ENCODE results near the gene CCDC51.
"Not testable (repeated sequence)": the region's sequence is repeated elsewhere in the genome, so short reads cannot be mapped to it uniquely, and the experiment has no call there.

Gene CCDC51, protein sequence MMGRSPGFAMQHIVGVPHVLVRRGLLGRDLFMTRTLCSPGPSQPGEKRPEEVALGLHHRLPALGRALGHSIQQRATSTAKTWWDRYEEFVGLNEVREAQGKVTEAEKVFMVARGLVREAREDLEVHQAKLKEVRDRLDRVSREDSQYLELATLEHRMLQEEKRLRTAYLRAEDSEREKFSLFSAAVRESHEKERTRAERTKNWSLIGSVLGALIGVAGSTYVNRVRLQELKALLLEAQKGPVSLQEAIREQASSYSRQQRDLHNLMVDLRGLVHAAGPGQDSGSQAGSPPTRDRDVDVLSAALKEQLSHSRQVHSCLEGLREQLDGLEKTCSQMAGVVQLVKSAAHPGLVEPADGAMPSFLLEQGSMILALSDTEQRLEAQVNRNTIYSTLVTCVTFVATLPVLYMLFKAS

DNA sequence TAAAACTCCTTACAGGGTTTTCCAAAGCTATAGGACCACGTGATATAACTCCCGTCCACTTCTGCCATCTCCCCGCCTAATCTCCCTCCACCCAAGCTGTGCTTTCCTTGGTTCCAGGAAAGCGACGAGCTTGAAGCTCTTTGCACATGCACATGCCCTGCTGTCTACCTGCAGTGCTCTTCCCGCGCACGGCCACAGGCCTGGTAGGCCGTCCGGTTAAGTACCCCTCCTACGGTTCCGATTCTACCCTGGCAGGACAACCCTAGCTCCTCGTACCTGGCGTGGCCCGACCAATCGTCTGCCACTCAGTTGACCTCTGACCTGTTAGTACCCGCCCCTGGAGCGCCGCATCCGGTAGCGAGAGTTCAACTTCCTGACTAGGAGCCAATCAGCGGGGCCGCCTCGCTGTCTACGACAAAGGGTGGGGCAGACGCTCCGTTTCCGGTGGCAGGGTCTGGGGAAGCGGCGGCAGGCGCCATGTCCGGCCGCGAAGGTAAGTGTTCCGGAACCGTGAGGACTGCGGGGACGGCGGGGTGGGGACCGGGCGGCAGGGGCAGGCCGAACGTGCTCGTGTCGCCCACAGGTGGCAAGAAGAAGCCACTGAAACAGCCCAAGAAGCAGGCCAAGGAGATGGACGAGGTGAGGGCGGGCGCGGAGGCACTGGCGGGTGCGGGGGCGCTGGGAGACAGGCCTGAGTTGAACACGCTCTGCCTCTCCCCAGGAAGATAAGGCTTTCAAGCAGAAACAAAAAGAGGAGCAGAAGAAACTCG, at the start of gene CCDC51, which contains the start of gene TMA7:
Gene CCDC51 (minus strand): TSS at position 300 of the 770 bp plus-strand sequence. CDS start 4,991 bp downstream, outside the sequence.
Gene TMA7 (plus strand): TSS at position 438 of the 770 bp plus-strand sequence. CDS start 40 bp downstream, at position 478.
- peak; percentile 99 for DNase-seq

DNA sequence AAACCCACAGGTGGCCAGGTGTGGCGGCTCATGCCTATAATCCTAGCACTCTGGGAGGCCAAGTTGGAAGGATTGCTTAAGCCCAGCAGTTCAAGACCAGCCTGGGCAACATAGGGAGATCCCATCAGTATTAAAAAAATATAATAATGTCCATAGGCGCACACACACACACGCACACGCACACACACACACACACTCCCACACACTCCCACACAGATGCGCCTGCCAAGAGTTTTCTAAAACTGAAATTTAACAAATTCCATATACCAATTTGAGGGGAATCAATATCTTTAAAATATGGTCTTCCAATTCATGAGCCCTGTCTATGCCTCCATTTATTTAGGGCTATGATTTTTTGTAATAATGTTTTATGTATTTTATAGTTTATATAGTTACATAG, 47.0 kb upstream of the CCDC51 start:
- DNase-seq: no peak

DNA sequence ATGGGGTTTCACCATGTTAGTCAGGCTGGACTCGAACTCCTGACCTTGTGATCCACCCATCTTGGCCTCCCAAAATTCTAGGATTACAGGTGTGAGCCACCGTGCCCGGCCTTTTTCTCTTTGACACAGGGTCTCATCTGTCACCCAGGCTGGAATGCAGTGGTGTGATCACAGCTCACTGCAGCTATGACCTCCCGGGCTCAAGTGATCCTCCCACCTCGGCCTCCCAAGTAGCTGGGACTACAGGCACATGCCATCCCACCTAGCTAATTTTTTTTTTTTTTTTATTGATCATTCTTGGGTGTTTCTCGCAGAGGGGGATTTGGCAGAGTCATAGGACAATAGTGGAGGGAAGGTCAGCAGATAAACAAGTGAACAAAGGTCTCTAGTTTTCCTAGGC, 42.9 kb upstream of the CCDC51 start:
- DNase-seq: not testable (repeated sequence)

- not testable (repeated sequence) for DNase-seq
These were observed 41.0 kb upstream of the CCDC51 start for GRCh38 chr3:48480891-48481290.

- DNase-seq: peak; percentile 69
These were observed 39.0 kb upstream of the CCDC51 start for GRCh38 chr3:48478626-48479555.

GRCh38 chr3:48477959-48478520, 38.1 kb upstream of the CCDC51 start:
- no peak for DNase-seq

DNA sequence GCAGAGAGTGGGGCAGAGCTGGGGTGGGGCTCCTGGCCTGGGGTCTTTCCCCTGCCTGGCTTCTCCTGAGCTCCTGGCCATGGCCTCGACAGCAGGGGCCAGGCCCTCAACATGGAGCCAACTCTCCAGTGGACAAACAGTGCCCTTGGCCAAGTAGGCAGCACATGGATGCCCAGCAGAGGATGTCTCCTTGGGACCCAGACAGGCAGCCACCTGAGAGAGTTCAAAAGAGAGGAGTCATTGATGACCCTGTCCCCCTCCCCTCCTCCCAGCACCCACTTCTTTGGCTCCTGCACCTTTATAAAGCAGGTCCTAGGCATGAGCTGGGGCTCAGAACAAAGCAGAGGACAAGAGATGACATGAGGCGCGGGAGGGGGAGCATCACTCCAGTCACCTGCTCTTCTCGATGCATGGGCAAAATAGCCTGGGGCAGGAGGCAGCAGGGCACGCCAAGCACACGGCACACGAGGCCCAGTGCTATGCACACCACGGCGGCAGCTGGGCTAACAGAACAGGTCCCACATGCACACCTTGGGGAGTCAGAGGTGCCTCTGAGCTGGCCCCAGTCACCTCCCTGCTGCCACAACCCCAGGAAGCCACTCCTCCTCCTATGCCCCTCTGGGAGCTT, 36.6 kb upstream of the CCDC51 start:
- DNase-seq: no peak

DNA sequence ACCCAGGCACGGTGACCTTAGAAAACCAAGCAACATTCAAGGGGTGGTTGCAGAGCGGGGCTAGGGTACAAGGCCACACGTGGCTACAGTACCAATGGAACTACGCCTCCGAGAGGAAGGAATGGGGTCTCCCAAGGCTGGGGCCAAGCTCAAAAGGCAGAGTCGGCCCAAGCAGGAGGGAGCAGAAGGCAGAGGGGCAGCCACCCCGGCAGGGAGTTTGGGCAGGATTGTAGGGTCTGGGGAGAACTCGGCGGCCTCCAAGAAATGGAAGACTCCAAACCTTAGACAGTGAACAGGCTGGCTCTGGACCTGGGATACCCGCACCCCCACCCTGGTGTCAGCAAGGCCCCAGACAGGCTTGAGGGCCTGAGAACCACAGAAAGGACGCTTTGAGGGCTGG, 35.3 kb upstream of the CCDC51 start:
- DNase-seq: no peak

- no peak for DNase-seq
These were observed 34.7 kb upstream of the CCDC51 start for GRCh38 chr3:48474619-48475018.

DNA sequence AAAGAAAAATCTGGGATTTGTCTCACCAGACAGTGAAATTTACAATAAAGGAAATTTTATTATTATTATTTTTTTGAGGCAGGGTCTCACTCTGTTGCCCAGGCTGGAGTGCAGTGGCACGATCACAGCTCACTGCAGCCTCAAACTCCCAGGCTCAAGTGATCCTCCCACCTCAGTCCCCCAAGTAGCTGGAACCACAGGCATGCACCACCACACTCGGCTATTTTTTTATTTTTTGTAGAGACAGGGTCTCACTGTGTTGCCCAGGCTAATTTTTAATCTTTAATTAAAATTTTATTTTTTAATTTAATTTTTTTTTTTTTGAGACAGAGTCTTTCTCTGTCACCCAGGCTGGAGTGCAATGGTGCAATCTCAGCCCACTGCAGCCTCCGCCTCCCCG, 34.1 kb upstream of the CCDC51 start:
- DNase-seq: not testable (repeated sequence)

DNA sequence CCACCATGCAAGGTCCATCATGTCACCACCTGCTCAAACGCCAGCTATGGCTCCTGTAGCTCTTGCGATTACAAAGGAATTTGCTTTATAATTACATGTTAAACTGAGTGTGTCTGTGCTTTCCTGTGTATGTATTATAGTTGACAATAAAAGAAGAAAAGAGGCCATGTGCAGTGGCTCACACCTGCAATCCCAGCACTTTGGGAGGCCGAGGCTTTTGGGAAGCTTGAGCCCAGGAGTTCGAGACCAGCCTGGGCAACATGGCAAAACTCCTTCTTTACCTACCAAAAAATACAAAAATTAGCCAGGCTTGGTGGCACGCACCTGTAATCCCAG, 33.7 kb upstream of the CCDC51 start:
- DNase-seq: no peak

- DNase-seq: peak; percentile 99
These were observed 33.2 kb upstream of the CCDC51 start for GRCh38 chr3:48472923-48473616.

GRCh38 chr3:48472673-48472922, 32.7 kb upstream of the CCDC51 start:
- no peak for DNase-seq

GRCh38 chr3:48470286-48470685, 30.4 kb upstream of the CCDC51 start:
- peak; percentile 35 for DNase-seq

GRCh38 chr3:48469046-48469915, 29.4 kb upstream of the CCDC51 start:
- DNase-seq: peak; percentile 25

GRCh38 chr3:48468329-48468731, 28.4 kb upstream of the CCDC51 start:
- no peak for DNase-seq

DNA sequence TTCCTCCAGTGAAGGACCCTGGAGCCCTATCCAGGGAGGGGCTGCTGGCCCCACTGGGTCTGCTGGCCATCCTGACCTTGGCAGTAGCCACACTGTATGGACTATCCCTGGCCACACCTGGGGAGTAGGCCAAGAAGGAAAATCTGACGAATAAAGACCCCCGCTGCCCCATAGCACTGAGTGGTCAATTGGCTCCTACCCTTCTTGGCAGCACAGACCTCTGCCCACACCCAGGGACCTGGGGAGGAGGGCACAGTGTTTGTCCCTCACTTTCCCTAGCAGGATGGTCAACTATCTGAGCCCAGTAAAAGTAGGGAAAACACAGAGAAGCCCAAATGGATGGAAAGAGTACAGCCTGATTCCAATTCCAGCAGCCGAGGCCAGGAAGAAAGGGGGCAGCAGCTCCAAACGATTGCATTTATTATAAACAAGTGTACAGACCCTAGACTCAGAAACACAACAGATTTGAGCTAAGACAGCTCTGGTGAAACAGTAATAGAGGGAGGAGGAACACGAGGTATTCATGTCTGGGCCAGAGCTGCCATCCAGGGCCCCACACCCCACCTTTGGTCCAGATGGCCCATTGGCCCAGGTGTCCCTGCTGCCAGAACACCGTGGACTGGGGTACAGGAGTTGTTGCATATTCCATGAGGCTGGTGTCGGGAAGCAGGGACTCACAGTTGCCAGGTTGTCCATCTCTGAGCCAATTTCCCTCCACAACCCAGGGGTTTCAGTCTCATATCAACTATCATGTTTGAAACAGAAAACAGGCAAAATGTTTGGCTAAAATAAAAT, 27.8 kb upstream of the CCDC51 start:
- no peak for DNase-seq

GRCh38 chr3:48467110-48467454, 27.2 kb upstream of the CCDC51 start:
- DNase-seq: no peak

- DNase-seq: peak; percentile 52
These were observed 26.6 kb upstream of the CCDC51 start for GRCh38 chr3:48466386-48467109.
